ENCODE results near the gene TGFA. TPM values are rescaled to one million over a fixed set of nuclear protein-coding genes. Genes with fewer than 3 reads are reported as not detected.

TGFA gene
- total RNA-seq, 1 donor from 2014 or later: not detected

- Mint-ChIP-seq H3K27ac (no peak overlapping the region), H3K4me3 (no peak overlapping the region), H3K4me1 (peaks cover 7% of the 10 kb centered on the region), H3K9me3 (no peaks in the 10 kb centered on the region), H3K36me3 (no peaks in the 10 kb centered on the region), H3K27me3 (ENCODE audit: insufficient read depth, low read depth) (peaks cover 10% of the 10 kb centered on the region)
- Histone ChIP-seq H3K9me3 (ENCODE audit: low read depth) (no peaks in the 10 kb centered on the region), H3K27me3 (no peaks in the 10 kb centered on the region), H3K27ac (no peak overlapping the region), H3F3A (ENCODE audit: low read depth) (peaks cover 7% of the 10 kb centered on the region), H3K4me1 (peaks cover 8% of the 10 kb centered on the region), H3K9ac (no peak overlapping the region), H2AFZ (replicated peaks) (no peak overlapping the region), H4K20me1 (ENCODE audit: low read depth) (no peaks in the 10 kb centered on the region), H3K4me3 (no peak overlapping the region), H3K4me2 (no peak overlapping the region), H3K36me3 (no peaks in the 10 kb centered on the region), H3K79me2 (ENCODE audit: low read depth) (no peaks in the 10 kb centered on the region)
- no peak for TF ChIP-seq EZH2phosphoT487 (IDR thresholded peaks at IDR 0.05)
- no peak for TF ChIP-seq CTCF (IDR thresholded peaks at IDR 0.05)
- TF ChIP-seq EZH2 (IDR thresholded peaks at IDR 0.05): no peak
- no peak for DNase-seq (ENCODE audit: low spot score)
These were observed 16.5 kb upstream of the TGFA start for GRCh38 chr2:70570041-70570661.

GRCh38 chr2:70569559-70569958 lies 15.9 kb upstream of the TGFA start:
- Histone ChIP-seq H3F3A (ENCODE audit: low read depth) (peaks cover 13% of the 10 kb centered on the region), H3K27me3 (no peaks in the 10 kb centered on the region), H3K4me2 (no peak overlapping the region), H3K9ac (no peak overlapping the region), H3K4me3 (no peak overlapping the region), H3K4me1 (peaks cover 14% of the 10 kb centered on the region), H3K27ac (no peak overlapping the region), H3K9me3 (ENCODE audit: low read depth) (no peaks in the 10 kb centered on the region), H2AFZ (replicated peaks) (no peak overlapping the region), H4K20me1 (ENCODE audit: low read depth) (no peaks in the 10 kb centered on the region), H3K36me3 (no peaks in the 10 kb centered on the region), H3K79me2 (ENCODE audit: low read depth) (no peaks in the 10 kb centered on the region)
- peaks cover 10% of the 10 kb centered on the region for H3K27me3 Mint-ChIP-seq (ENCODE audit: insufficient read depth, low read depth)
- no peak overlapping the region for H3K27ac Mint-ChIP-seq
- H3K4me3 Mint-ChIP-seq: no peak overlapping the region
- no peaks in the 10 kb centered on the region for H3K36me3 Mint-ChIP-seq
- no peaks in the 10 kb centered on the region for H3K9me3 Mint-ChIP-seq
- no peak for DNase-seq (ENCODE audit: low spot score)
- H3K4me1 Mint-ChIP-seq: peaks cover 12% of the 10 kb centered on the region
- TF ChIP-seq CTCF (IDR thresholded peaks at IDR 0.05): no peak
- no peak for TF ChIP-seq EZH2 (IDR thresholded peaks at IDR 0.05)
- TF ChIP-seq EZH2phosphoT487 (IDR thresholded peaks at IDR 0.05): no peak

GRCh38 chr2:70566906-70567305 lies 13.3 kb upstream of the TGFA start:
- Histone ChIP-seq H3K4me3 (no peak overlapping the region), H3K36me3 (no peaks in the 10 kb centered on the region), H4K20me1 (ENCODE audit: low read depth) (no peaks in the 10 kb centered on the region), H3F3A (ENCODE audit: low read depth) (peaks cover 13% of the 10 kb centered on the region), H3K9ac (no peak overlapping the region), H3K27ac (no peak overlapping the region), H3K4me2 (no peak overlapping the region), H3K9me3 (ENCODE audit: low read depth) (no peaks in the 10 kb centered on the region), H3K27me3 (no peaks in the 10 kb centered on the region), H3K79me2 (ENCODE audit: low read depth) (no peaks in the 10 kb centered on the region), H3K4me1 (peaks cover 24% of the 10 kb centered on the region), H2AFZ (replicated peaks) (no peak overlapping the region)
- no peak for DNase-seq (ENCODE audit: low spot score)
- Mint-ChIP-seq H3K27ac (no peak overlapping the region), H3K9me3 (no peaks in the 10 kb centered on the region), H3K4me1 (peaks cover 12% of the 10 kb centered on the region), H3K4me3 (no peak overlapping the region), H3K36me3 (no peaks in the 10 kb centered on the region), H3K27me3 (ENCODE audit: insufficient read depth, low read depth) (peaks cover 6% of the 10 kb centered on the region)
- TF ChIP-seq CTCF (IDR thresholded peaks at IDR 0.05): no peak
- TF ChIP-seq EZH2 (IDR thresholded peaks at IDR 0.05): no peak
- TF ChIP-seq EZH2phosphoT487 (IDR thresholded peaks at IDR 0.05): no peak
